Measurements from ENCODE around the gene SAXO1. TPM values are rescaled to one million over a fixed set of nuclear protein-coding genes. Genes with fewer than 3 reads are reported as not detected.

SAXO1 gene
- total and polyA plus RNA-seq, 2 experiments from 2014 or later: 0.02 TPM; not detected in 1

- TF ChIP-seq ZNF462 (CRISPR knock-in tag; IDR thresholded peaks at IDR 0.05): no peak
These were observed 52.8 kb downstream of the SAXO1 start (continued) for GRCh38 chr9:18980189-18980588.

GRCh38 chr9:18979367-18979766 is 53.6 kb downstream of the SAXO1 start:
- DNase-seq (ENCODE audit: low spot score): no peak
- H3K9me2 ChIP-seq (ENCODE audit: insufficient read depth): no peaks in the 10 kb centered on the region
- TF ChIP-seq NANOG (IDR thresholded peaks at IDR 0.05; ENCODE audit: borderline replicate concordance) (no peak), REST (IDR thresholded peaks at IDR 0.05; ENCODE audit: unreplicated experiment) (no peak), ZNF462 (CRISPR knock-in tag; IDR thresholded peaks at IDR 0.05) (no peak), ZNF114 (CRISPR knock-in tag; IDR thresholded peaks at IDR 0.05) (no peak)

More at GRCh38 chr9:18979367-18979766, 53.6 kb downstream of the SAXO1 start:
- Histone ChIP-seq H3F3A (replicated peaks; ENCODE audit: low read depth) (no peaks in the 10 kb centered on the region), H3K4me3 (no peak overlapping the region), H3K36me3 (ENCODE audit: insufficient read depth) (no peaks in the 10 kb centered on the region), H3K4me2 (no peak overlapping the region), H3K27me3 (ENCODE audit: insufficient read depth) (no peaks in the 10 kb centered on the region), H3K79me2 (replicated peaks; ENCODE audit: insufficient read depth) (no peaks in the 10 kb centered on the region), H2AFZ (no peak overlapping the region), H4K20me1 (replicated peaks; ENCODE audit: insufficient read depth) (no peaks in the 10 kb centered on the region), H3K4me1 (ENCODE audit: insufficient read depth) (0 out of 2 replicates have a peak, but pooled peaks cover 6% of the 10 kb centered on the region), H3K27ac (ENCODE audit: low read depth) (no peak overlapping the region)
- Mint-ChIP-seq H3K4me3 (no peak overlapping the region), H3K27ac (no peak overlapping the region), H3K27me3 (ENCODE audit: insufficient read depth, low read depth, poor library complexity) (peaks cover 10% of the 10 kb centered on the region), H3K4me1 (peaks cover 18% of the 10 kb centered on the region; the same call in 2 of the 3 replicates), H3K36me3 (ENCODE audit: low read depth) (no peaks in the 10 kb centered on the region; the same call in 2 of the 3 replicates), H3K9me3 (no peaks in the 10 kb centered on the region; the same call in 1 of the 3 replicates)
- no peak for ATAC-seq

Data from GM23338 (cell line).